ENCODE measurements around the gene TPSG1.

The TPSG1 gene

GRCh38 chr16:1172651-1173050 is 52.4 kb downstream of the TPSG1 start:
- Histone ChIP-seq H3K4me3 (replicated peaks; ENCODE audit: insufficient read depth, low read length) (no peak overlapping the region), H3K27me3 (ENCODE audit: insufficient read depth, poor library complexity, severe bottlenecking) (no peaks in the 10 kb centered on the region), H3K27ac (replicated peaks) (no peak overlapping the region)
- TF ChIP-seq CTCF (IDR thresholded peaks at IDR 0.05; ENCODE audit: insufficient read depth, low read length): no peak
- no peak for TF ChIP-seq REST (IDR thresholded peaks at IDR 0.05; ENCODE audit: insufficient replicate concordance, low read depth)
- no peak for DNase-seq (ENCODE audit: low read depth in 1 of 2, low spot score in 1 of 2)

DNA sequence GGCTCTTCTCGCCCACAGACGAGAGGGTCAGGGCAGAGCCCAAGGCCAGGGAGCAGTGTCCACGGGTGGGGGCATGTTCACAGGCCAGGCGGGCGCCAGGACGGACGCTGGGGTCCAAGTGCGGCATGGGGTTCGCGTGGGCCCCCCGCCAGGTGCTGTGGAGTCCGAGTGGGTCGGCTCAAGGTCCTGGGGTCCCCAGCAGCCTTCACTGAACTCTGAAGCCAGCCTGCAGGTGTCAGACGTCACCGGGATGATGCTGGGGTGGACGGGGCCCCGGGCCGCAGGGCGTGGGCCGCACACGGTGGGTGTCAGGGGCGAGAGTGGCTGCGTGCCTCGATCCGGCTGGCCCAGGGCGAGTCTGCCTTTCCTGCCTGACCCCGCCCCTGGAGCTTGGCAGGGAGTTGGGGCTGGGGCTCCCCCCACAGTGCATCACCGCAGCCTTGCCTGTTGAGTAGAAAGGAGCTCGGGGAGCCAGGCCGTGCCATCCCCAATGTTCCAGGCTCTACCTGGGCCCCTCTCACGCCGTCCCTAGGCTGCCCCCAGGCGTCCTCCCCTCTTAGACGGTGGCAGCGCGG is 53.1 kb downstream of the TPSG1 start:
- DNase-seq (ENCODE audit: low read depth in 1 of 2, low spot score in 1 of 2): no peak
- TF ChIP-seq GABPA (IDR thresholded peaks at IDR 0.05; ENCODE audit: low read depth): no peak
- TF ChIP-seq SPI1 (IDR thresholded peaks at IDR 0.05; ENCODE audit: borderline replicate concordance, low read depth): no peak
- no peaks in the 10 kb centered on the region for H3K27me3 ChIP-seq (ENCODE audit: insufficient read depth, poor library complexity, severe bottlenecking)
- no peak overlapping the region for H3K27ac ChIP-seq (replicated peaks)
- H3K4me3 ChIP-seq (replicated peaks; ENCODE audit: insufficient read depth, low read length): no peak overlapping the region

All from HL-60 (cell line).